ENCODE measurements around the gene TST. TPM values are rescaled to one million over a fixed set of nuclear protein-coding genes. Genes with fewer than 3 reads are reported as not detected.

TST gene
- total RNA-seq: not detected
- 1 to 10 TPM; 1.4 to 3.3 (median 1.8) TPM for polyA plus RNA-seq

DNA sequence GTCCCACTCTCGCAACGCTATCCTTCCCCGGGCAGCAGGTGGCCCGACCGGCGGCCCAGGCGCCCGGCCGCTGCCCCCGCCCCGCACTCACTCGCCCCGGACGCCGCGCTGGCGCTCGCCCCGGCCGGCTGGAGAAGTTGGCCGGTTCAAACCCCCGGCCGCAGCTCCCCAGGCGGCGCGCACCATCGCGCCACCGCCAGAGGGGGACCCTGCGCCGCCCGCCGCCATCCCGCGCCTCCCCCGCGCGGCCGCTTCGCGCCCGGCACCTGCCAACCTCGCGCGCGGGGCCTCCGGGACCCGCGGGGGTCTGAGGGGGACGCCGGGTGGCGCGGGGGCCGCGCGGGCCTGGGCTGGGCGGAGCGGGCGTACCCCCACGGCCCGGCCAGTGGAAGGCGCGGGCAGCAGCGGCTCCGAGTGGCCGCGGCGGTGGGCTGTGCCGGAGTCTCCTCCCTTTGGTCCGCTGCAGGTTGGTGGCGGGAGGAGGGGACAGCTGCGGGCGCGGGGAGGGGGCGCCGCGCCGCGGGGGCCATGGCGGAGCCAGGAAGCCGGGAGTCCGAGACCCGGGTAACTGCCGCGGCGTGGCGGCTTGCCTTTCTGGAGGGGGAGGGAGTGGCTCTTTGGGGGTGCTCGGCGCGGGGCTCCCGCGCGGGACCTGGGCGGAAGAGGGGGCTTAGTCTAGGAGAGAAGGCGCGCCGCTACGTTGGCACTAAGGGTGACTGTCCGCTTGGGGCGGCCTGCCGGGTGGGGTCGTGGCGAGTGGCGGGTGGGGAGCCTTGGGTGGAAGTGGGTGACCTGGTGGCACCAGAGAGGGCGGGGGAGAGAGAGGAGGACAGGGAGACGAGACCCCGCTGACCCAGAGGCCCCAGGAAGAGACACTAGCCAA is at the start of gene TST, which contains the start of gene MPST:
Gene TST, minus strand, starts transcription at position 139 of the 883 bp plus-strand sequence. CDS start 715 bp downstream, outside the sequence.
Gene MPST, plus strand, starts transcription at position 434 of the 883 bp plus-strand sequence. Its CDS starts 95 bp downstream, at position 529.
- H3K4me1 Mint-ChIP-seq: peaks cover 0 to 22% (median 14%) of the 10 kb centered on the region in 4 donors
- Histone ChIP-seq H3K4me3 (ENCODE audit: low read depth, low read length) (peak within 1 kb of the TSS; percentile 77), H3K4me1 (ENCODE audit: control insufficient read depth, insufficient read depth, low read length, poor library complexity, severe bottlenecking) (peaks cover 21% of the 10 kb centered on the region), H3K9me3 (ENCODE audit: control insufficient read depth in 2 of 2, low read length in 2 of 2) (no peaks in the 10 kb centered on the region), H3K27me3 (ENCODE audit: control insufficient read depth, insufficient read depth, low read length) (no peaks in the 10 kb centered on the region), H3K27ac (ENCODE audit: insufficient read depth, low read length, poor library complexity, severe bottlenecking) (no peak within 1 kb of the TSS), H3K36me3 (ENCODE audit: control insufficient read depth, insufficient read depth, low read length) (no peaks in the 10 kb centered on the region)
- H3K27ac Mint-ChIP-seq: peak within 1 kb of the TSS; percentile 47 to 76 (median 73)
- no peaks in the 10 kb centered on the region for H3K9me3 Mint-ChIP-seq
- H3K27me3 Mint-ChIP-seq: no peaks in the 10 kb centered on the region
- peak within 1 kb of the TSS; percentile 87 to 94 (median 91) for H3K4me3 Mint-ChIP-seq
- no peaks in the 10 kb centered on the region for H3K36me3 Mint-ChIP-seq
- peak; percentile 63 to 69 for ATAC-seq (ENCODE audit: low read depth in 2 of 2)
- peak; percentile 19 to 59 (median 34) for DNase-seq

DNA sequence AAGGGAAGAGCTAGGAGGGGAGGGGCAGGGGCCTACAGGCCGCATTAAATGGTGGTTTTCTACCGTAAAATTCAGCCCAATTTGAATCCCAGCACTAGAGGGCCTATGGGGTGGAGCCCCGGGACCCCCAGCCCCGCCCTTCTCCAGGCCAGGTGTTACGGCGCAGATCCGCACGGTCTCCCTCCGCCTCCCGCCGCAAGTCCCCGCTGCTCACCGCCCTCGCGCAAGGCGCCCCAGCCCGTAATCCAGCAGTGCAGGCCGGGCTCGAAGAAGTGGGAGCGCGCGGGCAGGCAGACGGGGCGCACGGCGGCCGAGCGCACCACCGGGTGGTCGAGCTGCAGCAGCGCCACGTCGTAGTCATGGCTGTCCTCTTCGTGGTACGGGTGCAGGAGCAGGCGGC is 49.6 kb upstream of the TST start:
- no peaks in the 10 kb centered on the region for H3K9me3 Mint-ChIP-seq
- DNase-seq (no peak), ATAC-seq (ENCODE audit: low read depth in 2 of 2) (no peak)
- H3K27ac ChIP-seq (ENCODE audit: insufficient read depth, low read length, poor library complexity, severe bottlenecking): no peak overlapping the region
- peaks cover 0 to 3% (median 0%) of the 10 kb centered on the region in 4 donors for H3K4me1 Mint-ChIP-seq
- H3K36me3 ChIP-seq (ENCODE audit: control insufficient read depth, insufficient read depth, low read length): no peaks in the 10 kb centered on the region
- no peak overlapping the region for H3K4me3 ChIP-seq (ENCODE audit: low read depth, low read length)
- H3K27me3 Mint-ChIP-seq: peaks cover 13% of the 10 kb centered on the region
- no peaks in the 10 kb centered on the region for H3K36me3 Mint-ChIP-seq
- no peaks in the 10 kb centered on the region for H3K4me1 ChIP-seq (ENCODE audit: control insufficient read depth, insufficient read depth, low read length, poor library complexity, severe bottlenecking)
- H3K27ac Mint-ChIP-seq: no peak overlapping the region
- no peak overlapping the region for H3K4me3 Mint-ChIP-seq
- H3K9me3 ChIP-seq (ENCODE audit: control insufficient read depth in 2 of 2, low read length in 2 of 2): no peaks in the 10 kb centered on the region
- no peaks in the 10 kb centered on the region for H3K27me3 ChIP-seq (ENCODE audit: control insufficient read depth, insufficient read depth, low read length)

DNA sequence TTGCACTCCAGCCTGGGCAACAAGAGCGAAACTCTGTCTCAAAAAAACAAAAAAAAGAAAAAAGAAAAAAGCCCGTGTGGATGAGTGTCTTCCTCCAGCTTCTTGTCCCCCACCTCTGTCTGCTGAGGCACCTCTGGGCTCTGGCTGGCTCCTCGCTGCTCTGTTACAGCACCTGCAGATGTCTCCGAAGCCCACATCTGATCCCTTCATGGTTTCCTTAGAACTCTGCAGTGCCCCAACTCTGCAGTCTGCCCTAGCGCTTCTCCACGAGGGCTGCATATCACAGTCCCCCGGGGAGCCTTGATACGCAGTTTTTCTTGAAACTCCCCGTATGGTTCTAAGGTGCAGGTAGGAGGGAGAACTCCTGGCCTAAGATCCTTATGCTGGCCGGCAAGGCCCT is 48.2 kb upstream of the TST start:
- Histone ChIP-seq H3K27me3 (ENCODE audit: control insufficient read depth, insufficient read depth, low read length) (no peaks in the 10 kb centered on the region), H3K9me3 (ENCODE audit: control insufficient read depth in 2 of 2, low read length in 2 of 2) (no peaks in the 10 kb centered on the region), H3K36me3 (ENCODE audit: control insufficient read depth, insufficient read depth, low read length) (no peaks in the 10 kb centered on the region), H3K27ac (ENCODE audit: insufficient read depth, low read length, poor library complexity, severe bottlenecking) (no peak overlapping the region), H3K4me3 (ENCODE audit: low read depth, low read length) (no peak overlapping the region), H3K4me1 (ENCODE audit: control insufficient read depth, insufficient read depth, low read length, poor library complexity, severe bottlenecking) (no peaks in the 10 kb centered on the region)
- no peak overlapping the region for H3K4me3 Mint-ChIP-seq
- H3K4me1 Mint-ChIP-seq: peaks cover 0 to 8% (median 0%) of the 10 kb centered on the region in 4 donors
- H3K27me3 Mint-ChIP-seq: peaks cover 13% of the 10 kb centered on the region
- no peak overlapping the region for H3K27ac Mint-ChIP-seq
- DNase-seq (no peak), ATAC-seq (ENCODE audit: low read depth in 2 of 2) (no peak)
- no peaks in the 10 kb centered on the region for H3K9me3 Mint-ChIP-seq
- no peaks in the 10 kb centered on the region for H3K36me3 Mint-ChIP-seq

DNA sequence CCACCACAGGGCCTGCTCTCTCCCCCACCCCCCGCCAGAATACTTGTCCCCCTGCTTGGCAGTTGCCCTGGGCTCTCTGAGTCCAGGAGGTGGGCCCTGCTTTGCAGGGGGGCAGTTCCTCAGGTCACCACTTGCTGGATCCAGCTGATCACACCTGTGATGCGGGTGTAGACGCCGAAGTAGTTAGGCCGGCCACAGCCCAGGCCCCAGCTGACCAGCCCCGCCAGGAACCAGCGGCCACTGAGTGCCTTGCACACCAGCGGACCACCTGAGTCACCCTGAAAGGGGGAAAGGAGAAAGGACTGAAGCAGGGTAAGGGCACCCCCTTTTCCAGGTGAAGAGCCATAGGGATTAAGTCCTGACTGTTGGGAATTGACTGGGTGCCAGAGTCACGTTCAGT is 46.7 kb upstream of the TST start:
- no peaks in the 10 kb centered on the region for H3K36me3 Mint-ChIP-seq
- no peak overlapping the region for H3K4me3 Mint-ChIP-seq
- H3K27ac ChIP-seq (ENCODE audit: insufficient read depth, low read length, poor library complexity, severe bottlenecking): no peak overlapping the region
- no peaks in the 10 kb centered on the region for H3K36me3 ChIP-seq (ENCODE audit: control insufficient read depth, insufficient read depth, low read length)
- H3K4me3 ChIP-seq (ENCODE audit: low read depth, low read length): no peak overlapping the region
- H3K27ac Mint-ChIP-seq: no peak overlapping the region
- peaks cover 1% of the 10 kb centered on the region for H3K4me1 ChIP-seq (ENCODE audit: control insufficient read depth, insufficient read depth, low read length, poor library complexity, severe bottlenecking)
- peaks cover 0 to 11% (median 0%) of the 10 kb centered on the region in 4 donors for H3K4me1 Mint-ChIP-seq
- DNase-seq: no peak
- no peak for ATAC-seq (ENCODE audit: low read depth in 2 of 2)
- no peaks in the 10 kb centered on the region for H3K27me3 ChIP-seq (ENCODE audit: control insufficient read depth, insufficient read depth, low read length)
- no peaks in the 10 kb centered on the region for H3K9me3 Mint-ChIP-seq
- H3K27me3 Mint-ChIP-seq: peaks cover 13% of the 10 kb centered on the region
- no peaks in the 10 kb centered on the region for H3K9me3 ChIP-seq (ENCODE audit: control insufficient read depth in 2 of 2, low read length in 2 of 2)

DNA sequence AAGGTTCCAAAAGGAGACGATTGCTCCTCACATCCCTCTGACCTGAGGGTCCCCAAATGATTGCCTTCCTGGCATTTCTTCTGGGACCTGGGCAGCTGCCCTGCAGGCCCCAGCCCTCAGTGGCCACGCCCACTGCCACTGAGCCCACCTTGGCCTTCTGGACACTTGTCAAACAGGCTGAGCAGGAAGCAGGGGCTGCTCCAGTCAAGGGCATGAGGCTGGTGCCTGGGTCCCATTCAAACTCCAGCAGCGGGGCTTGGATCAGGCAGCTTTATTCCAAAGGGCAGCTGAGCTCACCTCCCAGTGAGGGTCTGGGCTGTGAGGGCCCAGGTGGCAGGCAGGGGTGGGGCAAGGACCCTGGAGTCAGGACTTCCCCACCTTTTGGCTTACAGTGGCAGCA is 45.9 kb upstream of the TST start:
- DNase-seq (no peak), ATAC-seq (ENCODE audit: low read depth in 2 of 2) (no peak)
- H3K9me3 Mint-ChIP-seq: no peaks in the 10 kb centered on the region
- peaks cover 0 to 17% (median 2%) of the 10 kb centered on the region in 4 donors for H3K4me1 Mint-ChIP-seq
- H3K4me3 Mint-ChIP-seq: no peak overlapping the region
- Histone ChIP-seq H3K27me3 (ENCODE audit: control insufficient read depth, insufficient read depth, low read length) (no peaks in the 10 kb centered on the region), H3K4me1 (ENCODE audit: control insufficient read depth, insufficient read depth, low read length, poor library complexity, severe bottlenecking) (peaks cover 9% of the 10 kb centered on the region), H3K4me3 (ENCODE audit: low read depth, low read length) (no peak overlapping the region), H3K9me3 (ENCODE audit: control insufficient read depth in 2 of 2, low read length in 2 of 2) (no peaks in the 10 kb centered on the region), H3K27ac (ENCODE audit: insufficient read depth, low read length, poor library complexity, severe bottlenecking) (no peak overlapping the region), H3K36me3 (ENCODE audit: control insufficient read depth, insufficient read depth, low read length) (no peaks in the 10 kb centered on the region)
- H3K36me3 Mint-ChIP-seq: no peaks in the 10 kb centered on the region
- no peak overlapping the region for H3K27ac Mint-ChIP-seq
- H3K27me3 Mint-ChIP-seq: peaks cover 12% of the 10 kb centered on the region

DNA sequence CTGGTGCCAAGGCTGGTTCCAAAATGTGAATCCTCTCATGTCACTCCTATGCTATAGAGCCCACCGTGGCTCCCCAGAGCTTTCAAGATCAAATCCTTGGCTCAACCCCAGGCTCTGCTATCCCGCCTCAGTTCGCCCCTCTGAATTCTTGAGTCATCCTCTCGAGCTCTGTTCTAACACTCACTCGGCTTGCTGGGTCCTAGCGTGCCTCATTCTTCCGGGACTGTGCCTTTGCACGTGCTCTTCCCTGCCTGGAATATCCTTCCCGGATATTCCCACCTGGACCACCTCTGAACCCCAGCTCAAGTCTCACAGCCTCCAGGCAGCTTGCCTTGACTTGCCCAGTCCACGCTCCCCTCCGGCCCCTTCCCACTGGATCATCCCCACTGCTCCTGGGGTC is 45.3 kb upstream of the TST start:
- peaks cover 0 to 22% (median 4%) of the 10 kb centered on the region in 4 donors for H3K4me1 Mint-ChIP-seq
- Histone ChIP-seq H3K9me3 (ENCODE audit: control insufficient read depth in 2 of 2, low read length in 2 of 2) (no peaks in the 10 kb centered on the region), H3K36me3 (ENCODE audit: control insufficient read depth, insufficient read depth, low read length) (no peaks in the 10 kb centered on the region), H3K4me1 (ENCODE audit: control insufficient read depth, insufficient read depth, low read length, poor library complexity, severe bottlenecking) (peaks cover 15% of the 10 kb centered on the region), H3K27me3 (ENCODE audit: control insufficient read depth, insufficient read depth, low read length) (no peaks in the 10 kb centered on the region), H3K27ac (ENCODE audit: insufficient read depth, low read length, poor library complexity, severe bottlenecking) (no peak overlapping the region), H3K4me3 (ENCODE audit: low read depth, low read length) (no peak overlapping the region)
- no peak overlapping the region for H3K27ac Mint-ChIP-seq
- no peaks in the 10 kb centered on the region for H3K36me3 Mint-ChIP-seq
- DNase-seq (no peak), ATAC-seq (ENCODE audit: low read depth in 2 of 2) (no peak)
- H3K9me3 Mint-ChIP-seq: no peaks in the 10 kb centered on the region
- peaks cover 6% of the 10 kb centered on the region for H3K27me3 Mint-ChIP-seq
- H3K4me3 Mint-ChIP-seq: no peak overlapping the region

DNA sequence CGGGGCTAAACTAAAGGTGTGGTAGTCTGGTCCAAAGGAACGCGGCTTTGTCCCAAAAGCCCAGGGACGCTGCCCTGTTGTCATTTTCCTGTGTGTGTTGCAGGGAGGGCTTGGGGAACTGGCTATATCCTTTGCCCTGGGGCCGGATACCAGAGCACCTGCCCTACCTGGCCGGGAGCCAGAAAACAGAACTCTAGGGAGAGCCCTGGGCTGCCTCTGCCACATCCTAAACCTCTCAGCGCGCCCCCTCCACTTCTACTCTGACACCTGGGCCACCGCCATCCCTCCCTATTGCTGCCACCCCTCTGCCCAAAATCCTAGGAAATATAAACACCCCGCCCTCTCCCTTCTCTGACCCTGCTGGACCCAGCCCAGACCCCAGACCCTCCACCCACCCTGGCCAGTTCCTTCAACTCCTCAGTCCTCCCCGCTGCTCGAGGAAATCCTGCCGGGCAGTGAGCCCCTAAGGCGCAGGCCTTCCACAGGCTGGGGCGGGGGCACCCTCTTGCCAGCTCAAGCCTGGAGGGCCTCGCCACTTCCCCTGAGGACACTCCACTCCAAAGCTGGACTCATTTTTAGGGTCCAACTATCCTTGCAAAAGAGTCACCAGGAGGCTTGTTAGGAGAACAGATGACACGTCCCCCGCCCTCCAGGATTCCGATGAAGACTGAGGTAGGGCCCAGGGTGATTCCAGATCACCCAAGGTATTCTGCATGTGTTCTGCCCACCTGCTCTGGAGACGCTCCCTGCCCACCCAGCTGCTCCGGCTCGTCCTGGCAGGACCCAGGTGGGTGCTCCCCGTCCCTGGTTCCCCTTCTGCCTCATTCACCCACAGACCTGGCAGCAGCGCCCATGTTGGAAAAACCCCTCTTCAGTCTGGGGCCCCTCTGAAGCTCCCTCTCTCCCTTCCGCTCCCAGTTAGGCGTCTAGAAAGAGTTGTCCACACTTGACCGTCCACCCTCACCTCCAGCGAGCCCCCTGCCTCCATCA is 44.5 kb upstream of the TST start:
- H3K9me3 ChIP-seq (ENCODE audit: control insufficient read depth in 2 of 2, low read length in 2 of 2): no peaks in the 10 kb centered on the region
- no peaks in the 10 kb centered on the region for H3K27me3 ChIP-seq (ENCODE audit: control insufficient read depth, insufficient read depth, low read length)
- no peak overlapping the region for H3K27ac Mint-ChIP-seq
- ATAC-seq (ENCODE audit: low read depth in 2 of 2) (no peak), DNase-seq (no peak)
- H3K4me1 ChIP-seq (ENCODE audit: control insufficient read depth, insufficient read depth, low read length, poor library complexity, severe bottlenecking): peaks cover 16% of the 10 kb centered on the region
- H3K9me3 Mint-ChIP-seq: no peaks in the 10 kb centered on the region
- no peak overlapping the region for H3K4me3 ChIP-seq (ENCODE audit: low read depth, low read length)
- H3K36me3 ChIP-seq (ENCODE audit: control insufficient read depth, insufficient read depth, low read length): no peaks in the 10 kb centered on the region
- peaks cover 5% of the 10 kb centered on the region for H3K27me3 Mint-ChIP-seq
- H3K36me3 Mint-ChIP-seq: no peaks in the 10 kb centered on the region
- H3K27ac ChIP-seq (ENCODE audit: insufficient read depth, low read length, poor library complexity, severe bottlenecking): no peak overlapping the region
- H3K4me1 Mint-ChIP-seq: peaks cover 0 to 22% (median 4%) of the 10 kb centered on the region in 4 donors
- H3K4me3 Mint-ChIP-seq: no peak overlapping the region

All from CD4-positive, CD25-positive, alpha-beta regulatory T cell (primary cell).